ENCODE measurements around the gene RADX. TPM values are rescaled to one million over a fixed set of nuclear protein-coding genes. Genes with fewer than 3 reads are reported as not detected.
"Not testable (repeated sequence)": the region's sequence is repeated elsewhere in the genome, so short reads cannot be mapped to it uniquely, and the experiment has no call there.

The RADX gene
- total RNA-seq, 1 experiment from 2014 or later = 0.20 TPM

DNA sequence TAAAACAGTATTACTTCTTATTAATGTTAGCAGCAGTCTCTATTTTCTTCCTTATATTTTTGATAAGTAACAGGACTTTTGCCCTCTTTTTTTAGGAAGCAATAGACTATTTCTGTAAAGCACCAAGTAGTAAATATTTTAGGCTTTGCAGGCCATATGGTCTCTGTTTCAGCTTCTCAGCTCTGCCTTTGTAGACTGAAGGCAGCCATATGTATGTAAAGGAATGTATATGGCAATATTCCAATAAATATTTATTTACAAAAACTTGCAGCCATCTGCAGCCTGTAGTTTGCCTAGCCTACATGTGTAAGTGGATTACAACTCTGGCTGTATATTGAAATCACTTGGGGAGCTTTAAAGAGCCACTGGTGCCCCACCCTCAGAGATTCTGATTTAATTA, 15.0 kb downstream of the RADX start:
- TF ChIP-seq, protein P1, sequence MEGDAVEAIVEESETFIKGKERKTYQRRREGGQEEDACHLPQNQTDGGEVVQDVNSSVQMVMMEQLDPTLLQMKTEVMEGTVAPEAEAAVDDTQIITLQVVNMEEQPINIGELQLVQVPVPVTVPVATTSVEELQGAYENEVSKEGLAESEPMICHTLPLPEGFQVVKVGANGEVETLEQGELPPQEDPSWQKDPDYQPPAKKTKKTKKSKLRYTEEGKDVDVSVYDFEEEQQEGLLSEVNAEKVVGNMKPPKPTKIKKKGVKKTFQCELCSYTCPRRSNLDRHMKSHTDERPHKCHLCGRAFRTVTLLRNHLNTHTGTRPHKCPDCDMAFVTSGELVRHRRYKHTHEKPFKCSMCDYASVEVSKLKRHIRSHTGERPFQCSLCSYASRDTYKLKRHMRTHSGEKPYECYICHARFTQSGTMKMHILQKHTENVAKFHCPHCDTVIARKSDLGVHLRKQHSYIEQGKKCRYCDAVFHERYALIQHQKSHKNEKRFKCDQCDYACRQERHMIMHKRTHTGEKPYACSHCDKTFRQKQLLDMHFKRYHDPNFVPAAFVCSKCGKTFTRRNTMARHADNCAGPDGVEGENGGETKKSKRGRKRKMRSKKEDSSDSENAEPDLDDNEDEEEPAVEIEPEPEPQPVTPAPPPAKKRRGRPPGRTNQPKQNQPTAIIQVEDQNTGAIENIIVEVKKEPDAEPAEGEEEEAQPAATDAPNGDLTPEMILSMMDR (conservative IDR thresholded peaks at IDR 0.05) = no peak
- TF ChIP-seq EZH2 (IDR thresholded peaks at IDR 0.05; ENCODE audit: low read depth) = no peak
- Histone ChIP-seq H3F3A (ENCODE audit: insufficient read depth, low read depth) (no peaks in the 10 kb centered on the region), H3K27ac (no peak overlapping the region), H3K36me3 (ENCODE audit: low read depth) (no peaks in the 10 kb centered on the region), H3K27me3 (ENCODE audit: insufficient read depth, low read depth) (no peaks in the 10 kb centered on the region), H3K79me2 (ENCODE audit: low read depth) (no peaks in the 10 kb centered on the region), H3K9me3 (ENCODE audit: insufficient read depth, low read depth) (no peaks in the 10 kb centered on the region), H3K4me1 (replicated peaks; ENCODE audit: insufficient read depth) (no peaks in the 10 kb centered on the region), H3K4me3 (no peak overlapping the region), H3K4me2 (no peak overlapping the region), H4K20me1 (ENCODE audit: insufficient read depth) (no peaks in the 10 kb centered on the region), H3K9me2 (ENCODE audit: insufficient read depth) (no peaks in the 10 kb centered on the region), H2AFZ (no peak overlapping the region)
- CTCF ChIA-PET = no interaction called here
- no peak for DNase-seq
- BruUV-seq (replicated peaks) = no TSS peak
- POLR2A ChIA-PET (ENCODE audit: unreplicated experiment) = no interaction called here
- intact Hi-C loops (cut with micrococcal nuclease; ENCODE audit: unreplicated experiment) = no loop called here

DNA sequence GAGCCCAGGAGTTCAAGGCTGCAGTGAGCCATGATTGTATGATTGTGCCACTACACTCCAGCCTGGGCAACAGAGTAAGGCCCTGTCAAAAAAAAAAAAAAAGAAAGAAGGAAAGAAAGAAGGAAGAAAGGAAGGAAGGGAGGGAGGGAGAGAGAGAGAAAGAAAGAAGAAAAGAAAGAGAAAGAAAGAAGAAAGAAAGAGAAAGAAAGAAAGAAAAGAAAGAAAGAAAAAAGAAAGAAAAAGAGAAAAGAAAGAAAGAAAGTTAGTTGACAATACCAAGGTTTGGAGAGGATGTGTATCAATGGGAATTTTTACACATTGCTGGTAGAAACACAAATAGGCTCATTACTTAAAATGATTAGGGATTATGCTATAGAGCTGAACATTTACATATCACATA, 19.8 kb downstream of the RADX start:
- Histone ChIP-seq H3K36me3 (ENCODE audit: low read depth) (no peaks in the 10 kb centered on the region), H4K20me1 (ENCODE audit: insufficient read depth) (no peaks in the 10 kb centered on the region), H3K4me2 (no peak overlapping the region), H3K9me2 (ENCODE audit: insufficient read depth) (no peaks in the 10 kb centered on the region), H3K4me1 (replicated peaks; ENCODE audit: insufficient read depth) (no peaks in the 10 kb centered on the region), H3K4me3 (no peak overlapping the region), H2AFZ (no peak overlapping the region), H3K79me2 (ENCODE audit: low read depth) (no peaks in the 10 kb centered on the region), H3K9me3 (ENCODE audit: insufficient read depth, low read depth) (no peaks in the 10 kb centered on the region), H3K27me3 (ENCODE audit: insufficient read depth, low read depth) (no peaks in the 10 kb centered on the region), H3K27ac (no peak overlapping the region), H3F3A (ENCODE audit: insufficient read depth, low read depth) (no peaks in the 10 kb centered on the region)
- ChIA-PET CTCF (no interaction called here), POLR2A (ENCODE audit: unreplicated experiment) (no interaction called here)
- no peak for DNase-seq
- intact Hi-C loops (cut with micrococcal nuclease; ENCODE audit: unreplicated experiment) = no loop called here
- TF ChIP-seq EZH2 (IDR thresholded peaks at IDR 0.05; ENCODE audit: low read depth) = no peak
- TF ChIP-seq, protein P1 (conservative IDR thresholded peaks at IDR 0.05) = no peak
- BruUV-seq (replicated peaks) = no TSS peak

DNA sequence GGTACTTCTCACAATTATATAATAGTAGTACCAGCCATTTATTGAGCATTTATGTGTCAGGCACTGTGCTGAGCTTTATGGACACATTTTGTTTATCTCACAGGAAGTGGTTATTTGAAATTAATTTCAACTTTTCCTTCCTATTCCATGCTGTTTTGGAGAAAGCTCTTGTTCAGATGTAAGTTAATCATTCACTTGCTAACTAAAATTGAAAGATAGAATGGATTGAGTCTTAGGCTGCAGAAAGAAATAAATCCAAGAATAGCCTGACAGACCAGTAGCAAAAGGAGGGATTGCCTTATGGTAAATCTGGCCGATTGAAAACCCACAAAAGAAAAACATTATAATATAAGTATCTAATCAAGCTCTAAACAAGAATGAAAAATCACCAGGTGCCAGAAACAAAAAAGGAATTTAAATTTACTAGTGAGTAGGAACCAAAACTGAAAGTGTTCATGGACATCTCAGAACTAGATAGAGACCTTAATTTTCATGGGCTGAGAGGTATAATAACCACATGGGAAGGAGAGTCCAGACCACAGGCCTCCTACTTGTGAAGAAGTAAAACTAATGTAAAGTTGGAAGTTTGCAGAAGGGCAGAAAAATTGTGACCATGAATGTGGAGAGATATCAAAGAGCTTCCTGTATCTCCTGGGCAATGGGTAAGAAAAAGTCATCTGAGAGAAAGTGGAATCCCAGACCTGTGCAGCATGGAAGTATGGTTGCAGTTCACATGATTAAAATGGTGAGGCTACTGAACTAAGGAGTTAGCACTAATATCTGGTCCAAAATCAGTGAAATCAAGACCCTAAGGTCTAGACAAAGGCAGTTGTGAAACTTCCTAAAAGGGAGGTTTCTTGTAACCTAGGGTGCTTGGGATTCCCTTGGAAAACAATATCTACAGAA, 38.0 kb downstream of the RADX start:
- no peak for DNase-seq
- no peaks in the 10 kb centered on the region for H3K27me3 ChIP-seq (ENCODE audit: insufficient read depth, low read depth)
- H3K4me3 ChIP-seq = no peak overlapping the region
- POLR2A ChIA-PET (ENCODE audit: unreplicated experiment) = no interaction called here
- H3K4me1 ChIP-seq (replicated peaks; ENCODE audit: insufficient read depth) = no peaks in the 10 kb centered on the region
- no peak overlapping the region for H3K27ac ChIP-seq
- H3K4me2 ChIP-seq = no peak overlapping the region
- H3F3A ChIP-seq (ENCODE audit: insufficient read depth, low read depth) = no peaks in the 10 kb centered on the region
- H4K20me1 ChIP-seq (ENCODE audit: insufficient read depth) = no peaks in the 10 kb centered on the region
- no peaks in the 10 kb centered on the region for H3K9me2 ChIP-seq (ENCODE audit: insufficient read depth)
- H2AFZ ChIP-seq = no peak overlapping the region
- BruUV-seq (replicated peaks) = no TSS peak
- H3K9me3 ChIP-seq (ENCODE audit: insufficient read depth, low read depth) = no peaks in the 10 kb centered on the region
- TF ChIP-seq, protein P1 (conservative IDR thresholded peaks at IDR 0.05) = no peak
- no peak for TF ChIP-seq EZH2 (IDR thresholded peaks at IDR 0.05; ENCODE audit: low read depth)
- no peaks in the 10 kb centered on the region for H3K79me2 ChIP-seq (ENCODE audit: low read depth)
- intact Hi-C loops (cut with micrococcal nuclease; ENCODE audit: unreplicated experiment) = no loop called here
- CTCF ChIA-PET = interaction anchor here (0.6 kb wide), 1 partner anchor 29 kb away, joined by 3 read pairs; no protein-coding TSS in a partner anchor
- H3K36me3 ChIP-seq (ENCODE audit: low read depth) = no peaks in the 10 kb centered on the region

- DNase-seq; H3K4me2 ChIP-seq; intact Hi-C loops (cut with micrococcal nuclease; ENCODE audit: unreplicated experiment); POLR2A ChIA-PET (ENCODE audit: unreplicated experiment); H3K9me2 ChIP-seq (ENCODE audit: insufficient read depth); H3K36me3 ChIP-seq (ENCODE audit: low read depth); H2AFZ ChIP-seq; H3K4me1 ChIP-seq (replicated peaks; ENCODE audit: insufficient read depth); BruUV-seq (replicated peaks); H3K79me2 ChIP-seq (ENCODE audit: low read depth); H3K27ac ChIP-seq; CTCF ChIA-PET; H3F3A ChIP-seq (ENCODE audit: insufficient read depth, low read depth); H3K4me3 ChIP-seq; H4K20me1 ChIP-seq (ENCODE audit: insufficient read depth); H3K9me3 ChIP-seq (ENCODE audit: insufficient read depth, low read depth); H3K27me3 ChIP-seq (ENCODE audit: insufficient read depth, low read depth): not testable (repeated sequence)
These were observed 41.8 kb downstream of the RADX start for GRCh38 chrX:106653625-106654024.

Data from PC-9 (cell line).